ENCODE measurements around the gene FAM240A. TPM values are rescaled to one million over a fixed set of nuclear protein-coding genes. Genes with fewer than 3 reads are reported as not detected.
"Not testable (repeated sequence)": the region's sequence is repeated elsewhere in the genome, so short reads cannot be mapped to it uniquely, and the experiment has no call there.

Gene FAM240A
- total RNA-seq, 1 donor from 2014 or later: not detected

- no peaks in the 10 kb centered on the region for H3K9me3 ChIP-seq (ENCODE audit: control insufficient read depth in 3 of 3, low read length in 3 of 3)
- no peak overlapping the region for H3K27ac ChIP-seq (ENCODE audit: low read depth, low read length)
- H3K4me3 ChIP-seq (ENCODE audit: low read length in 3 of 3): no peak overlapping the region
- H3K4me1 ChIP-seq (ENCODE audit: control insufficient read depth in 3 of 3, insufficient read depth in 3 of 3, low read length in 3 of 3): peaks cover 0 to 7% (median 0%) of the 10 kb centered on the region in 3 donors
- H3K27me3 ChIP-seq (ENCODE audit: control insufficient read depth in 3 of 3, insufficient read depth in 3 of 3, low read length in 3 of 3): peaks cover 0 to 3% (median 0%) of the 10 kb centered on the region in 3 donors
- H3K36me3 ChIP-seq (ENCODE audit: control insufficient read depth in 3 of 3, insufficient read depth in 3 of 3, low read length in 3 of 3): no peaks in the 10 kb centered on the region
- no peak overlapping the region for H3K9ac ChIP-seq (ENCODE audit: low read depth in 1 of 3, low read length in 3 of 3)
Measured at GRCh38 chr3:46575577-46576222, 36.6 kb upstream of the FAM240A start.

- Histone ChIP-seq H3K36me3 (ENCODE audit: control insufficient read depth in 3 of 3, insufficient read depth in 3 of 3, low read length in 3 of 3) (no peaks in the 10 kb centered on the region), H3K27me3 (ENCODE audit: control insufficient read depth in 3 of 3, insufficient read depth in 3 of 3, low read length in 3 of 3) (peaks cover 0 to 3% (median 0%) of the 10 kb centered on the region in 3 donors), H3K4me3 (ENCODE audit: low read length in 3 of 3) (no peak overlapping the region)
Measured at GRCh38 chr3:46576386-46576785, 35.9 kb upstream of the FAM240A start.

GRCh38 chr3:46576879-46577278 lies 35.4 kb upstream of the FAM240A start:
- H3K9me3 ChIP-seq (ENCODE audit: control insufficient read depth in 3 of 3, low read length in 3 of 3): no peaks in the 10 kb centered on the region
- H3K36me3 ChIP-seq (ENCODE audit: control insufficient read depth in 3 of 3, insufficient read depth in 3 of 3, low read length in 3 of 3): no peaks in the 10 kb centered on the region
- peaks cover 0 to 7% (median 0%) of the 10 kb centered on the region in 3 donors for H3K4me1 ChIP-seq (ENCODE audit: control insufficient read depth in 3 of 3, insufficient read depth in 3 of 3, low read length in 3 of 3)
- no peak overlapping the region for H3K4me3 ChIP-seq (ENCODE audit: low read length in 3 of 3)
- no peak overlapping the region for H3K27ac ChIP-seq (ENCODE audit: low read depth, low read length)
- H3K9ac ChIP-seq (ENCODE audit: low read depth in 1 of 3, low read length in 3 of 3): no peak overlapping the region
- H3K27me3 ChIP-seq (ENCODE audit: control insufficient read depth in 3 of 3, insufficient read depth in 3 of 3, low read length in 3 of 3): peaks cover 0 to 3% (median 0%) of the 10 kb centered on the region in 3 donors

More at GRCh38 chr3:46576386-46576785, 35.9 kb upstream of the FAM240A start:
- H3K27ac ChIP-seq (ENCODE audit: low read depth, low read length): no peak overlapping the region
- no peak overlapping the region for H3K9ac ChIP-seq (ENCODE audit: low read depth in 1 of 3, low read length in 3 of 3)
- peaks cover 0 to 7% (median 0%) of the 10 kb centered on the region in 3 donors for H3K4me1 ChIP-seq (ENCODE audit: control insufficient read depth in 3 of 3, insufficient read depth in 3 of 3, low read length in 3 of 3)
- no peaks in the 10 kb centered on the region for H3K9me3 ChIP-seq (ENCODE audit: control insufficient read depth in 3 of 3, low read length in 3 of 3)

GRCh38 chr3:46577580-46578249 lies 34.6 kb upstream of the FAM240A start:
- H3K9ac ChIP-seq (ENCODE audit: low read depth in 1 of 3, low read length in 3 of 3); H3K9me3 ChIP-seq (ENCODE audit: control insufficient read depth in 3 of 3, low read length in 3 of 3); H3K27ac ChIP-seq (ENCODE audit: low read depth, low read length); H3K36me3 ChIP-seq (ENCODE audit: control insufficient read depth in 3 of 3, insufficient read depth in 3 of 3, low read length in 3 of 3); H3K4me1 ChIP-seq (ENCODE audit: control insufficient read depth in 3 of 3, insufficient read depth in 3 of 3, low read length in 3 of 3); H3K27me3 ChIP-seq (ENCODE audit: control insufficient read depth in 3 of 3, insufficient read depth in 3 of 3, low read length in 3 of 3); H3K4me3 ChIP-seq (ENCODE audit: low read length in 3 of 3): not testable (repeated sequence)

GRCh38 chr3:46578973-46579755 lies 33.2 kb upstream of the FAM240A start:
- Histone ChIP-seq H3K4me1 (ENCODE audit: control insufficient read depth in 3 of 3, insufficient read depth in 3 of 3, low read length in 3 of 3) (peaks cover 0 to 2% (median 0%) of the 10 kb centered on the region in 3 donors), H3K4me3 (ENCODE audit: low read length in 3 of 3) (no peak overlapping the region), H3K27ac (ENCODE audit: low read depth, low read length) (no peak overlapping the region), H3K9ac (ENCODE audit: low read depth in 1 of 3, low read length in 3 of 3) (no peak overlapping the region), H3K36me3 (ENCODE audit: control insufficient read depth in 3 of 3, insufficient read depth in 3 of 3, low read length in 3 of 3) (no peaks in the 10 kb centered on the region), H3K9me3 (ENCODE audit: control insufficient read depth in 3 of 3, low read length in 3 of 3) (no peaks in the 10 kb centered on the region), H3K27me3 (ENCODE audit: control insufficient read depth in 3 of 3, insufficient read depth in 3 of 3, low read length in 3 of 3) (peaks cover 0 to 3% (median 0%) of the 10 kb centered on the region in 3 donors)

- H3K9me3 ChIP-seq (ENCODE audit: control insufficient read depth in 3 of 3, low read length in 3 of 3): no peaks in the 10 kb centered on the region
- H3K9ac ChIP-seq (ENCODE audit: low read depth in 1 of 3, low read length in 3 of 3): no peak overlapping the region
- H3K4me1 ChIP-seq (ENCODE audit: control insufficient read depth in 3 of 3, insufficient read depth in 3 of 3, low read length in 3 of 3): no peaks in the 10 kb centered on the region
- H3K4me3 ChIP-seq (ENCODE audit: low read length in 3 of 3): no peak overlapping the region
- H3K27me3 ChIP-seq (ENCODE audit: control insufficient read depth in 3 of 3, insufficient read depth in 3 of 3, low read length in 3 of 3): peaks cover 0 to 3% (median 0%) of the 10 kb centered on the region in 3 donors
- H3K36me3 ChIP-seq (ENCODE audit: control insufficient read depth in 3 of 3, insufficient read depth in 3 of 3, low read length in 3 of 3): no peaks in the 10 kb centered on the region
- no peak overlapping the region for H3K27ac ChIP-seq (ENCODE audit: low read depth, low read length)
Measured at GRCh38 chr3:46579756-46580286, 32.5 kb upstream of the FAM240A start.

GRCh38 chr3:46580675-46581074 lies 31.6 kb upstream of the FAM240A start:
- Histone ChIP-seq H3K27me3 (ENCODE audit: control insufficient read depth in 3 of 3, insufficient read depth in 3 of 3, low read length in 3 of 3) (peaks cover 0 to 3% (median 0%) of the 10 kb centered on the region in 3 donors), H3K9ac (ENCODE audit: low read depth in 1 of 3, low read length in 3 of 3) (no peak overlapping the region), H3K9me3 (ENCODE audit: control insufficient read depth in 3 of 3, low read length in 3 of 3) (no peaks in the 10 kb centered on the region), H3K36me3 (ENCODE audit: control insufficient read depth in 3 of 3, insufficient read depth in 3 of 3, low read length in 3 of 3) (no peaks in the 10 kb centered on the region), H3K4me3 (ENCODE audit: low read length in 3 of 3) (no peak overlapping the region), H3K27ac (ENCODE audit: low read depth, low read length) (no peak overlapping the region), H3K4me1 (ENCODE audit: control insufficient read depth in 3 of 3, insufficient read depth in 3 of 3, low read length in 3 of 3) (no peaks in the 10 kb centered on the region)

- Histone ChIP-seq H3K27ac (ENCODE audit: low read depth, low read length) (no peak overlapping the region), H3K9ac (ENCODE audit: low read depth in 1 of 3, low read length in 3 of 3) (no peak overlapping the region), H3K4me3 (ENCODE audit: low read length in 3 of 3) (no peak overlapping the region)
Measured at GRCh38 chr3:46584598-46585467, 27.5 kb upstream of the FAM240A start.

More at GRCh38 chr3:46584598-46585467, 27.5 kb upstream of the FAM240A start:
- Histone ChIP-seq H3K36me3 (ENCODE audit: control insufficient read depth in 3 of 3, insufficient read depth in 3 of 3, low read length in 3 of 3) (no peaks in the 10 kb centered on the region), H3K9me3 (ENCODE audit: control insufficient read depth in 3 of 3, low read length in 3 of 3) (no peaks in the 10 kb centered on the region), H3K27me3 (ENCODE audit: control insufficient read depth in 3 of 3, insufficient read depth in 3 of 3, low read length in 3 of 3) (no peaks in the 10 kb centered on the region), H3K4me1 (ENCODE audit: control insufficient read depth in 3 of 3, insufficient read depth in 3 of 3, low read length in 3 of 3) (no peaks in the 10 kb centered on the region)
